ENCODE data around the gene SNX22. TPM values are rescaled to one million over a fixed set of nuclear protein-coding genes. Genes with fewer than 3 reads are reported as not detected.
A peak's percentile ranks its signal among the peaks of the same experiment; 100 is the strongest.

Gene SNX22
- total RNA-seq, 1 experiment from 2014 or later: 1.6 TPM

DNA sequence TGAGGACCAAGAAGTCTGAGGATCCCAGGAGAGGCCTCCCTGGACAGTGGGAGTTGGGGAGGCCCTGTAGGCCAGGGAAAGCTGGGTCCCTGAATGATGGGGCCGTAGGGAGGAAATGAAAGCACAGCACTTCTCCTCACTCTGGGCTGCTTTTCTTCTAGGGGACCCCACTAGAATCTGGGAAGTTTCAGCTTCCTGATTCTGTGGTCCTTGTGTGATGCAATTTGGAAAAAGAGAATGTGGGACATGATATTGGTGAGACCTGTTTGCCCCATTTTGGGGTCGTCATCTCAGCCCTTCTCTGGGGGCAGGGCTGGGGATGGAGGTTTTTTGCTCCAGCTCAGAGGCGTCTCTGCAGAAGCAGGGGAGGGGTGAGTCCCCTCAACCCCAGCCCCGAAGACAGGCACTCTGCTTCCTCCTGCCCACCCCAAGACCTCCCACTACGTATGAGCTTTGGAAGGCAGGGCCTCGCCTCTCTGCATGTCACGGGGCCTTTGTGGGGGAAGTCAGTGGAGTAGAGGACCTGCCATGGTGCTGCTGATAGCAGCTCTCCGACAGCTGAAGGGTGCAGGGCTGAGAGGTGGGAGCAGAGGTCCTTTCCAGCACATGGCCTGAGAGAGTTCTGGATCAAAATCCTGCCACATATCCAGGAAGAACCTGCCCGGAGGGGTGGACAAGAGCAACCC lies 1.5 kb upstream of the SNX22 start:
- Mint-ChIP-seq H3K9me3 (ENCODE audit: low read depth, unreplicated experiment) (no peaks in the 10 kb centered on the region), H3K27me3 (ENCODE audit: unreplicated experiment) (peaks cover 13% of the 10 kb centered on the region), H3K4me1 (ENCODE audit: low read depth, unreplicated experiment) (peaks cover 20% of the 10 kb centered on the region), H3K27ac (ENCODE audit: unreplicated experiment) (no peak overlapping the region), H3K36me3 (ENCODE audit: insufficient read depth, unreplicated experiment) (peaks cover 51% of the 10 kb centered on the region), H3K4me3 (ENCODE audit: low read depth, unreplicated experiment) (no peak overlapping the region)
- TF ChIP-seq CTCF (IDR thresholded peaks at IDR 0.05; ENCODE audit: unreplicated experiment): no peak
- CTCF ChIA-PET: interaction anchor here (0.5 to 0.9 kb wide), 3 partner anchors 63 to 642 kb away, joined by 3 to 5 read pairs (median 4); no protein-coding TSS in a partner anchor
- no peak for DNase-seq
- BruUV-seq (replicated peaks): no TSS peak
- intact Hi-C loops (cut with micrococcal nuclease; ENCODE audit: unreplicated experiment): loop anchor here (10.0 kb wide), 1 partner anchor 55 kb away; the partner anchor contains the start of genes CIAO2A and SNX1

DNA sequence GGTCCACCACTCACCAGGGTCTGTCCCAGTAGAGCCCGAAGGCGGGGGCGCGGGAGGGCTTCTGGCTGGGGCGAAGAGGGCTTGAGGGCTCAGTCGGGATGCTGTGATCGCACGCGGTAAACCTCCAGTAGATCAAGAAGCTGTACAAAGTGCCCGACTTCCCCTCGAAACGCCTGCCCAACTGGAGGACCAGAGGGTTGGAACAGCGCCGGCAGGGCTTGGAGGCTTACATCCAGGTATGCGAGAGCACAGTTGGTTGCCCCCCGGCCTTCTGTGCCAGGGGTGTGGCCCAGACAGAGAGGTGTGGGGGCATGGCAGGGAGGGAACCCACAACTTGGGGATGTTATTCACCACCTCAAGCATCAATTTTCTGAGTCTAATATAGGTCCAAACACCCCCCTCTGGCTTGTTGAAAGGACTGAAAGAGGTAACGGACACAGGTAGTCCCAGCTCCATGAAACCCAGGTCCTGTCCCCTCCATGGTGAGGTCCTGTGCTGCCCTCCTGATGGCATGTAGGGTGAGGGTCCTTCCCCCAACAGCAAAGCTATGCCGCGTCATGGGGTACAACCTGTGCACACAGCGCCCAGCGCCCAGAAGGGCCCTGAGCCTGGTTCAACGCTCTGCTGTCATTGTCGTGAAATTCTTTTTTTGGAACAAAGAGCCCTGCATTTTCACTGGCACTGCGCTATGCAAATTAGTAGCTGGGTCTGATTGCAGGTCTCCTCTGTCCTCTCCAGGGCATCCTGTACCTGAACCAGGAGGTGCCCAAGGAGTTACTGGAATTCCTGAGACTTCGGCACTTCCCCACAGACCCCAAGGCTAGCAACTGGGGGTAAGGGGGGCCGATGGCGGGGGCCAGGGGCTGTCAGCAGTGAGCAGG lies 1.2 kb downstream of the SNX22 start:
- BruUV-seq (replicated peaks): no TSS peak
- H3K4me1 Mint-ChIP-seq (ENCODE audit: low read depth, unreplicated experiment): peaks cover 22% of the 10 kb centered on the region
- peak overlapping the region; percentile 69 for H3K4me3 Mint-ChIP-seq (ENCODE audit: low read depth, unreplicated experiment)

GRCh38 chr15:64153480-64154367 lies 2.2 kb downstream of the SNX22 start:
- H3K9me3 Mint-ChIP-seq (ENCODE audit: low read depth, unreplicated experiment): no peaks in the 10 kb centered on the region
- peak; percentile 98 for DNase-seq
- CTCF ChIA-PET: interaction anchor here (0.6 to 1.8 kb wide), 12 partner anchors 9 to 574 kb away, joined by 3 to 11 read pairs (median 4); partner anchors contain the start of genes CIAO2A, PPIB, SNX1 and TRIP4
- H3K4me3 Mint-ChIP-seq (ENCODE audit: low read depth, unreplicated experiment): peak overlapping the region; percentile 59
- H3K36me3 Mint-ChIP-seq (ENCODE audit: insufficient read depth, unreplicated experiment): peaks cover 80% of the 10 kb centered on the region
- peaks cover 31% of the 10 kb centered on the region for H3K4me1 Mint-ChIP-seq (ENCODE audit: low read depth, unreplicated experiment)
- peak overlapping the region; percentile 94 for H3K27ac Mint-ChIP-seq (ENCODE audit: unreplicated experiment)
- intact Hi-C loops (cut with micrococcal nuclease; ENCODE audit: unreplicated experiment): loop anchor here (10.0 kb wide), 1 partner anchor 59 kb away; the partner anchor contains the start of genes CIAO2A and SNX1
- BruUV-seq (replicated peaks): no TSS peak
- peak; percentile 98 for TF ChIP-seq CTCF (IDR thresholded peaks at IDR 0.05; ENCODE audit: unreplicated experiment)
- H3K27me3 Mint-ChIP-seq (ENCODE audit: unreplicated experiment): peaks cover 13% of the 10 kb centered on the region

More for the DNA sequence above, 1.2 kb downstream of the SNX22 start:
- CTCF ChIA-PET: interaction anchor here (0.6 to 1.8 kb wide), 11 partner anchors 10 to 575 kb away, joined by 3 to 11 read pairs (median 4); partner anchors contain the start of genes CIAO2A, PPIB and SNX1
- H3K27me3 Mint-ChIP-seq (ENCODE audit: unreplicated experiment): peaks cover 13% of the 10 kb centered on the region
- intact Hi-C loops (cut with micrococcal nuclease; ENCODE audit: unreplicated experiment): loop anchor here (10.0 kb wide), 1 partner anchor 58 kb away; the partner anchor contains the start of genes CIAO2A and SNX1
- no peak for TF ChIP-seq CTCF (IDR thresholded peaks at IDR 0.05; ENCODE audit: unreplicated experiment)
- no peak for DNase-seq
- H3K27ac Mint-ChIP-seq (ENCODE audit: unreplicated experiment): peak overlapping the region; percentile 94
- H3K9me3 Mint-ChIP-seq (ENCODE audit: low read depth, unreplicated experiment): no peaks in the 10 kb centered on the region
- H3K36me3 Mint-ChIP-seq (ENCODE audit: insufficient read depth, unreplicated experiment): peaks cover 70% of the 10 kb centered on the region
